H1 (cell line): ENCODE measurements around the gene AQP12A. TPM values are rescaled to one million over a fixed set of nuclear protein-coding genes. Genes with fewer than 3 reads are reported as not detected.

ENCODE experiments used
- ASH2L ChIP-seq: fragments of 200-600, 300-600 bp; sonication (generic); IDR thresholded peaks from one replicate; pipeline ENCODE4 v1.7.1; 2017; ENCODE audit warnings: low read length
- MAFK ChIP-seq: IDR thresholded peaks from 2 replicates; pipeline ENCODE4 v1.6.1; 2012; ENCODE audit warnings: low read depth, mild to moderate bottlenecking, improper control_type of control experiment, low read length
- POLR2AphosphoS5 ChIP-seq: IDR thresholded peaks from 2 replicates; pipeline ENCODE4 v1.6.1; 2011; ENCODE audit warnings: low read depth, low read length
- SIX5 ChIP-seq: IDR thresholded peaks from 2 replicates; pipeline ENCODE4 v1.6.1; 2011; ENCODE audit warnings: mild to moderate bottlenecking, low read depth, low read length
- SUZ12 ChIP-seq: fragments of 200-600 bp; sonication (generic); IDR thresholded peaks from 2 replicates; pipeline ENCODE4 v1.6.1; 2012; ENCODE audit warnings: mild to moderate bottlenecking, inconsistent platforms, low read length, moderate library complexity, mixed read lengths
- YY1 ChIP-seq: IDR thresholded peaks from 2 replicates; pipeline ENCODE4 v1.6.1; 2011; ENCODE audit warnings: low read depth, mild to moderate bottlenecking, low read length
- polyA plus RNA-seq, 7 experiments: library from polyadenylated mRNA; depleted of rRNA in 3 of 7; stranded (reverse) in 5 of 7; unstranded in 2 of 7; fragments of >200 nt in 5 of 7; fragments of 200-250 nt in 2 of 7; gene quantifications; 1 replicate in 5 of 7; 2 replicates in 1 of 7; 4 replicates in 1 of 7; pipeline versions ENCODE4 v1.2.1 to v1.2.3, GENCODE V29; 2011 to 2013; ENCODE audit warnings: missing spikeins in 2 of 7, mixed read lengths in 2 of 7
- total RNA-seq: library from RNA; stranded (reverse); fragmentation: NEBNext Ultra II Directional; extraction: Animal tissue kit (Norgen Biotek cat#: 25700); gene quantifications from 2 replicates; pipeline ENCODE4 v1.2.1, GENCODE V29; 2021

Gene AQP12A
- total and polyA plus RNA-seq, 2 of the 8 experiments (the other 6 are each of a cell fraction or from before 2014, with no cell fraction given), result not detected

DNA sequence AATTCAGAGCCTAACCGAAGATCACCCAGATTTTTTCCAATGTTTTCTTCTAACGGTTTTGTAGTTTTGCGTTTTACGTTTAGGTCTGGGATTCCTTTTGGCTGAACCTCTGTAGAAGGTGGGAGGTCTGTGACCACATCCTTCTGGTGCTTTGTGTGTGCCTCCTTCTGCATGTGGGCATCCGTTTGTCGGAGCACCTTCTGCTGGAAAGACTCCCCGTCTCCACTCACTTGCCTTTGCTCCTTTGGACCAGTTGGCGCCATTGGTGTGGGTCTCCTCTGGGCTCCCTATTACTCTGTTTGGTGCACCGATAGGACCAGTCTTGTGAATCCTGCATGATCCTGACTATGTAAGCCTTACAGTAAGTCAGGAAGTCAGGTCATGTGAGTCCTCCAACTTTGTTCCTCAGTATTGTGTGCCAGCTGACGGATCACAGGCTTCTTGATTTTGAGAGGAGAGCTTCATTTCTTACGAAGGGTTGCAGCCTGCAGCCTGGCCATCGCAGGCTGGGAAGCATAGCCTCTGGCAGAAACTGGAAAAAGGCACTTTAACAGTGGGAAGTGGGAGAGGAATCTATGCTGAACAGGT lies 13.6 kb downstream of the AQP12A start (continued):
- TF ChIP-seq SIX5, result no peak
- TF ChIP-seq POLR2AphosphoS5, result no peak
- TF ChIP-seq ASH2L, result no peak
- TF ChIP-seq YY1, result no peak
- no peak for TF ChIP-seq MAFK
- TF ChIP-seq SUZ12, result no peak
